Amniotic epithelial cell (primary cell): ENCODE measurements around the gene TULP4.
A peak's percentile ranks its signal among the peaks of the same experiment; 100 is the strongest.
"Not testable (repeated sequence)": the region's sequence is repeated elsewhere in the genome, so short reads cannot be mapped to it uniquely, and the experiment has no call there.

Experiments
- DNase-seq: peaks from one replicate; pipeline ENCODE4 v3.0.0-alpha.2; 2010; ENCODE audit warnings: low read depth

The TULP4 gene

GRCh38 chr6:158328952-158329351, 16.7 kb downstream of the TULP4 start:
- no peak for DNase-seq

DNA sequence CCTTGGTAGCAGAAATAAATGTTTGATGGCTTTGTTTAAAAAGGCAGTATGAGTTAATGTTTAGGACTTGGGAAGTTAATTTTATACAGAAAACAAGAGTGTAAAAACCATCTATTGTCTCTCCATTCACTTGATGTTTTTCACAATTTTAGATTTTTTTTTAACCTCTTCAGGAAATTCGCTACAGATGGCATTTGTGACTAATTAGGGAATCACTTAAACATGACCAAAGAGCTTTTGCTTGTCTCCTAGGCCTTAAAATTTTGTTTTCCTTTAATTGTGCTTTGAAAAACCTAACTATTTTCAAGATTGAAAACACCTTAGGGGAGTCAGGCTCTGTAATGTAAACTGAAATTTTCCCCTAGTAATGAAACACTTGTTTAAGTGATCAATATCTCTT, 17.3 kb downstream of the TULP4 start:
- DNase-seq = no peak

DNA sequence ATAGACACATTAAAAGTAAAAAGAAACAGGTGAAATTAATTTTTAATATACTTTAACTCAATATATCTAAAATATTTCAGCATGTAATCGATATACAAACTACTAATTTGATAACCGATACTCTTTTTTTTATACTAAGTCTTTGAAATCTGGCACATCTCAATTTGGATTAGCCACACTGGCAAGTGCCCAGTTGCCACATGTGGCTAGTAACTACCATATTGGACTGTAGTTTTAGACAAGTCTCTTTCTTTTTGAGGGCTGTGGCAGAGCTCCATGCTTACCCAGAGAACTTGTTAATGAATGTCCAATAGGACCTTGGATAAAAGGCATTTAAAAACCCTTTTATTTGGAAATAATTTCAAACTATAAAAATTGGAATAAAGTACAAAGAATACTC, 17.8 kb downstream of the TULP4 start:
- DNase-seq = no peak

GRCh38 chr6:158332237-158332636, 20.0 kb downstream of the TULP4 start:
- no peak for DNase-seq

GRCh38 chr6:158333094-158333493, 20.8 kb downstream of the TULP4 start:
- DNase-seq = no peak

GRCh38 chr6:158334534-158334933, 22.3 kb downstream of the TULP4 start:
- no peak for DNase-seq

DNA sequence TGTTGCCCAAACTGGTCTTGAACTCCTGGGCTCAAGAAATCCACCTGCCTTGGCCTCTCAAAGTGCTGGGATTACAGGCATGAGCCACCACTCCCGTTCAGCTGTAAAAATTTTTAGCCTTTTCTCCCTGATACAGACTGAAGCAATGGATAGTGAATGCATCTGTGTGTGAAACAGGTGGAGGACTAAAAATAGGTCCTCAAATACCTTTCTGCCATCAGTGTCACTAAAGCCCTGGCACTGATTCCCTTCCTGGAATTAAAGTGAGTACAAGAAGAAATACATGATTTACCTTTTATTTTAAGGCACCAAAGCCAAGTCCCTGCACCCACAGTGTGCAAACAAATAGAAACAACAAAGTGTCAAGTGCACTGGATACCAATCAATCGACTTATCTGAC, 25.1 kb downstream of the TULP4 start:
- no peak for DNase-seq

DNA sequence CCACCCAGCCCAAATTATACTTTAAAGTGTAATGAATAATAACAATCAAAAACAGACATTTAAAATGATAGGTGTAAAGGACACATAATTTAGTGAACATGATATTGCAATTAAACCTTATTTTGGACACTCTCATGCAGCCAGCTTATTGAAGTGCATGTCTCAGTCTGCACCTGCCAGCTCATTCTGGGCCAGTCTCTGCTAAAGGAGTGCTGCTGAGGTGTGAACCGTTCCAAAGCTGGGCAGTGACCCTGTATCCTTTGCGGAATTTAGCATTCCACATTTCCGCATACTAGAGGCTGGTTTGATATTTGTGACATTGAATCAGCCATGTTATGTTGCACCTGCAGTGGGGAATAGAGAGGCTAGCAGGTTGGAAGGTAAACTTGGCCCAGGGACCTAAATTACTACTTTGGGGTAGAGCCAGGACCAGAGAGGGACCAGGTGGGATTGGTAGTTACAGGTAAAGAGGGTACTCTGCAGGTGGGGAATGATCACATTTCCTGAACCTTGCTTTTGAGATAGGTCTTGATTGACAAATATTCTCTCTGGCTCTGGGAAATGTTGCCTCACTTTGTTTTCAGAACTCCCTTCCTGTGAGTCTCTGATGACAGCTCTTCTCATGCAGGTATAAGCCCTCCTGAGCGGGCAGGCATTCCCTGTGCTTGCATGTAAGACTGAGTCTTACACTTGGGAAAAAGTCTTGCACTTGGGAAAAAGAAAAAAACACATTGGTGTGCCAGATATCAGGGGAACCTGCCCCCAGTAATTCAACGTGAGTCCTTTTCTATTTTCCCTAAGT, 26.2 kb downstream of the TULP4 start:
- no peak for DNase-seq

GRCh38 chr6:158339197-158339596, 26.9 kb downstream of the TULP4 start:
- DNase-seq = not testable (repeated sequence)

DNA sequence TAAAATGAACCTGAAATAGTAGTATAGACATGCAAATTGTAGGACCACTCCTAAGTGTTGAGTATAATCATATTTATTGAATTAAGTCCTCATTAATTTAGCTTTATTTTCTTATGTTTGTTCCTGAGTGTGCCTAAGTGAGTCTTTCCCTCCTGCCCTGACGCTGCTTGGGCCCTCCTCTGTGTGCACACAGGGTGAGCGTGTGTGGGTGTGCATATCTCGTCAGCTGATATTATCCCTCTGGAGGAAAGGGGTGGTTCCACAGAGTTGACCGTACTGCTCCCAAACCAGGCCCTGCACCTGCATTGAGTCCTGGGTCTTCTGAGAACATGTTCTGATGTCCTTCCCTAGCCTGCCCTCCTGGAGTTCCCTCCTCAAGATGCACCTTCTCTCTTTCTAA, 28.0 kb downstream of the TULP4 start:
- no peak for DNase-seq

GRCh38 chr6:158344534-158344933, 32.3 kb downstream of the TULP4 start:
- no peak for DNase-seq

- not testable (repeated sequence) for DNase-seq
These were observed 33.2 kb downstream of the TULP4 start for GRCh38 chr6:158345444-158345843.

DNA sequence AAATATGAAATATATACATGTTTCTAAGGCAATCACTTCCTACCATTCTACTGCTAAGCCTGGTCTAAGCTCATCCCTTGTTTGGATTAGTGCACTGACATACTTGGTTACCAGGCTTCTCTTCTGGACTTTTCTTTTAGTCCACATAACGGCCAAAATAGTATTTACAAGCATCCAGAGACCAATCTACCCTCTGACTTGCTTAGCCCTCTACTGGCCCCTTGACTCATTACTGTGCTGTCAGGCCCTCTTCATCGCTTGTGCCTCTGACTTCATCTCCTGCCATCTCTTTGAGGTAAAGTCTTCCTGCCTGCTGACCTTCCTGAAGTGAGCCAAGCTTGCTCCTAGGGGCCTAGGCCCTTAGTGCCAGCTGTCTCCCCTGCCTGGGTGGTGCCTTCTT, 35.1 kb downstream of the TULP4 start:
- DNase-seq = no peak

GRCh38 chr6:158348737-158349504, 36.7 kb downstream of the TULP4 start:
- not testable (repeated sequence) for DNase-seq

DNA sequence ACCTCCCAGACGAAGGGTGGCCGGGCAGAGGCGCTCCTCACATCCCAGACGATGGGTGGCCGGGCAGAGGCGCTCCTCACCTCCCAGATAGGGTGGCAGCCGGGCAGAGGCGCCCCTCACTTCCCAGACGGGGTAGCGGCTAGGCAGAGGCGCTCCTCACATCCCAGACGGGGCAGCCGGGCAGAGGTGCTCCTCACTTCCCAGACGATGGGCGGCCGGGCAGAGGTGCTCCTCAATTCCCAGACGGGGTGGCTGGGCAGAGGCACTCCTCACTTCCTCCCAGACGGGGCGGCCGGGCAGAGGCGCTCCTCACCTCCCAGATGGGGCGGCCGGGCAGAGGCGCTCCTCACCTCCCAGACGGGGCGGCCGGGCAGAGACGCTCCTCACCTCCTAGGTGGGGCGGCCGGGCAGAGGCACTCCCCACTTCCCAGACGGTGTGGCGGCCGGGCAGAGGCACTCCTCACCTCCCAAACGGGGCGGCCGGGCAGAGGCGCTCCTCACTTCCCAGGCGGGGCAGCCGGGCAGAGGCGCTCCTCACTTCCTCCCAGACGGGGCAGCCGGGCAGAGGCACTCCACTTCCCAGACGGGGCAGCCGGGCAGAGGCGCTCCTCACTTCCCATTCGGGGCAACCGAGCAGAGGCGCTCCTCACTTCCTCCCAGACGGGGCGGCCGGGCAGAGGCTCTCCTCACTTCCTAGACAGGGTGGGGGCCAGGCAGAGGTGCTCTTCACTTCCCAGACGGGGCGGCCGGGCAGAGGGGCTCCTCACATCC, 37.4 kb downstream of the TULP4 start:
- DNase-seq = not testable (repeated sequence)

DNA sequence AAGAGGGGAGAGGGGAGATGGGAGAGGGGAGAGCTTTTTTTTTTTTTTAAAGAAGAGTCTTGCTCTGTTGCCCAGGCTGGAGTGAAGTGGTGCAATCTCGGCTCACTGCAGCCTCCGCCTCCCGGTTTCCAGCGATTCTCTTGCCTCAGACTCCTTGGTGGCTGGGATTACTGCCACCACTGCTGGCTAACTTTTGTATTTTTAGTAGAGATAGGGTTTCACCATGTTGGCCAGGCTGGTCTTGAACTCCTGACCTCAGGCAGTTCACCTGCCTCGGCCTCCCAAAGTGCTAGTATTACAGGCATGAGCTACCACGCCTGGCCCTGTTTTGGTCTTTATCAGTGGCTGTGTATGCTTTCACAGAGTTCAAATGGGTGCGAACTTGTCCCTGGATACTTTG, 38.5 kb downstream of the TULP4 start:
- DNase-seq = not testable (repeated sequence)

DNA sequence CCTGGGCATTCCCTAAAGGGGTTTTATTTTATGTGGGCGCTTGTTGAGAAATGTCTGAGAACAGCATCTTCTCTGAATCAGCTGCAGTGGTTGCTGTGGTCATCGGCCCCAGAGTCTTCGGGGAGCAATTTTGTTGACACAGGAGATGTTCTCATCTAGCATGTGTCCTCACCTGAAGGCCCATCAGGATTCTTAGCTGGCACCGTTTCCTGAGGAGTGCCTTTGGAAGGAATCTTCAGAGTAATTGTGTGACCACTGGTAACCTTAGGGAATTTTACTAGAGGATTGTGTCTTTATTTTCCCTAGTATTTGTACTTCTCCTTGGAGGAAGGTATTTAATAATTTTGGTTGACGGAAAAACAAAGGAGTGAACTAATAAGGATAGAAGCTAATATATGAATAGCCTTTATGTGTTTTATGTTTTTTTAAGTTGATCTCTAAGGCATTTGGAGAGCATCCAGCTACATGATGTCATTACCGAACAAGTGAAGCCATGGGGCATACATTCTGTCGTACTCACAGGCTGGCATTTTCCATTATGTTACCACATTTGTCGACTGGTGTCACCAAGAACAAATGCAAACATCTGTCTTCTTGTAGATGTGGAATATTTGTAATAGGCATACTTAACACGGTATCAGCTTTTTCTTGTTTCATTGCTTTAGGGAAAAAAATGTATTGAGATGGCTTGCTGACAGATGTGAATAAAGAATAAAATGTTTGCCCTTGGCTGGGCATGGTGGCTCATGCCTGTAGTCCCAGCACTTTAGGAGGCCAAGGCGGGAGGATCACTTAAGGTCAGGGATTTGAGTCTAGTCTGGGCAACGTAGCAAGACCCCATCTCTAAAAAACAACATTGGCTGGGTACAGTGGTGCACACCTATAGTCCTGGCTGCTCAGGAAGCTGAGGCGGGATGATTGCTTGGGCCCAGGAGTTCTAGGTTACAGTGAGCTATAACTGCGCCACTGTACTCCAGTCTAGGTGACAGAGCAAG, 41.9 kb downstream of the TULP4 start:
- peak; percentile 21 for DNase-seq

DNA sequence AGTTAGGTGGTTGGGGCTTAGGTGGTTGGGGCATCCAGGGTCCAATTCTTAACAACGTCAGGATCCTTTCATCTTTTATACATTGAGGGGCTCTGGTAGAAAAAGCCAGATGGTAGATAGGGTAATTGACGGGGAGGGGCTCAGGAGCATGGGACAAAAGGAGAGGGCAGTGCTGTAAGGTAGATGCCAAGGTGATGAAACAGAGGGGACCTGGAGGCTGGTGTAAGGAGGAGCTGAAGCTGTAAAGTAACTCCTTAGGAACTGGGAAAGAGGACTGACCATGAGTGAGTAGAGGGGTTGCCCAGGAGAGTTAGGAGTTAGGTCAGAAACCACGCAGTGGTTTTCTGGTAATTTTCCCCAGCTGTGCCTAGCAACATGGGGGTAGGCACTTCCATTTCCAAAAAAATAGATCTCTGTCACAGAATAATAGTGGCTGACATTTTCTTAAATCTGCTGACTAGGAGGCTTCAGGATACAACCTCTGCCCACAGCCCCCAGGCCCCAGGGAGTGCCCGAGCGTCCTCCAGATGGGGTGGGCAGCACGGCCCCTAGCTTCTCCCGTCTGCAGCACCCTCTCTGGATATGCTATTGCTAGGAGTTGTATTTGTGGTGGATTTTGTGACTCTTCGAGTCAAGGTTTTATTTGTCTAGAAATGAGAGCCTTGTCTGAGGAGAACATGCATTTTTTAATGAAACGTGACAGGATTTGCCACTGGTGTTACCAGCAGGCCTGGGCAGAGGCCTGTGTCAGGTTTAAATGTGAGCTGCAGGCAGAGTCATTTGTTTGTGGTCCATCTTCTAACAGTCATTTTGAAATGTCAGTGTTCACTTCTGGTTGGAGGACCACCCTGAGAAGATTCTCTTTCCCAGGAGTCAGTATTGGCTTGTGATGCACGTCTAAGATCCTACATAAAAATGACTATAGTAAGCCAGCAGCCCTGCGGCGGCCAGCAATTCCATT, 44.6 kb downstream of the TULP4 start:
- no peak for DNase-seq

- DNase-seq = no peak
These were observed 45.4 kb downstream of the TULP4 start for GRCh38 chr6:158357570-158358216.
